Endothelial cell of umbilical vein (primary cell): ENCODE data around the gene TRDMT1. TPM values are rescaled to one million over a fixed set of nuclear protein-coding genes. Genes with fewer than 3 reads are reported as not detected.

ENCODE experiments used
- BruUV-seq: library from RNA; stranded (reverse); fragments of 400-500 nt; replicated peaks from 2 replicates; lab custom pipeline; 2021; lab: Mats Ljungman, UMichigan
- CTCF ChIA-PET: fragments of 300-600, 350-600 bp; sonication (Branson Sonifier 250); formaldehyde crosslinking; loops from one replicate; lab custom pipeline; 2021; ENCODE audit warnings: antibody characterized with exemption, inconsistent platforms; lab: Charles Lee
- POLR2A ChIA-PET: fragments of 300-600, 350-600 bp; sonication (Branson Sonifier 250); formaldehyde crosslinking; loops from one replicate; lab custom pipeline; 2021; ENCODE audit warnings: antibody characterized with exemption, inconsistent platforms; lab: Charles Lee
- DNase-seq: peaks from one replicate; pipeline ENCODE4 v3.0.0-alpha.2; 2011; ENCODE audit warnings: low read depth, low spot score
- FAIRE-seq: peaks from 2 replicates; lab custom pipeline; 2011; peaks lifted over from hg19 to GRCh38; lab: Jason Lieb, UNC
- H2AFZ ChIP-seq: 2 replicates; pipeline ENCODE4 v1.6.0; 2012; ENCODE audit warnings: low read depth, low read length, control low read depth, inconsistent platforms
- H3K27ac ChIP-seq: 2 replicates; pipeline ENCODE4 v1.5.1; 2011; ENCODE audit warnings: low read depth, mild to moderate bottlenecking, control low read depth, low read length, moderate library complexity; ENCODE audit not compliant: insufficient read depth
- H3K27me3 ChIP-seq, 2 experiments: 2 replicates each; pipeline versions ENCODE4 v1.6.0 to v1.6.1; 2011; ENCODE audit warnings: low read length in 2 of 2, mixed read lengths in 1 of 2; ENCODE audit not compliant: control insufficient read depth in 2 of 2, insufficient read depth in 2 of 2
- H3K36me3 ChIP-seq, 2 experiments: 2 replicates in 1 of 2; 3 replicates in 1 of 2; pipeline ENCODE4 v1.5.1; 2011; ENCODE audit warnings: low read length in 2 of 2, mild to moderate bottlenecking in 1 of 2, moderate library complexity in 1 of 2; ENCODE audit not compliant: control insufficient read depth in 2 of 2, insufficient read depth in 2 of 2; ENCODE audit errors: extremely low read depth in 1 of 2
- H3K4me1 ChIP-seq: 3 replicates; pipeline ENCODE4 v1.5.1; 2011; ENCODE audit warnings: mild to moderate bottlenecking, low read length; ENCODE audit not compliant: control insufficient read depth, insufficient read depth; ENCODE audit errors: extremely low read depth
- H3K4me2 ChIP-seq: 2 replicates; pipeline ENCODE4 v1.6.1; 2011; ENCODE audit warnings: low read length, control low read depth, mixed read lengths; ENCODE audit not compliant: insufficient read depth
- H3K4me3 ChIP-seq, 3 experiments: fragments of 200-600 bp in 1 of 3; sonication (generic), shearing (Covaris generic) in 1 of 3; replicated peaks in 1 of 3; 2 replicates each; pipeline ENCODE4 v1.5.1; 2011 to 2016; ENCODE audit warnings: control low read depth in 3 of 3, low read length in 3 of 3, mild to moderate bottlenecking in 2 of 3, inconsistent platforms in 1 of 3, low read depth in 1 of 3, moderate library complexity in 1 of 3; ENCODE audit not compliant: insufficient read depth in 1 of 3
- H3K79me2 ChIP-seq: 2 replicates; pipeline ENCODE4 v1.6.0; 2012; ENCODE audit warnings: low read length, inconsistent platforms; ENCODE audit not compliant: control insufficient read depth, insufficient read depth
- H3K9ac ChIP-seq: replicated peaks from 2 replicates; pipeline ENCODE3; 2011; ENCODE audit warnings: low read length, control low read depth; ENCODE audit not compliant: insufficient read depth; ENCODE audit errors: extremely low read depth
- H3K9me1 ChIP-seq: replicated peaks from 3 replicates; pipeline ENCODE4 v1.6.0; 2011; ENCODE audit warnings: mild to moderate bottlenecking, low read length; ENCODE audit not compliant: control insufficient read depth, insufficient read depth; ENCODE audit errors: extremely low read depth
- H3K9me3 ChIP-seq: replicated peaks from 2 replicates; pipeline ENCODE4 v1.5.1; 2012; ENCODE audit warnings: low read length, inconsistent platforms; ENCODE audit not compliant: control insufficient read depth, insufficient read depth
- H4K20me1 ChIP-seq: replicated peaks from 2 replicates; pipeline ENCODE3; 2011; ENCODE audit warnings: mild to moderate bottlenecking, low read length; ENCODE audit not compliant: control insufficient read depth, insufficient read depth; ENCODE audit errors: extremely low read depth
- CTCF ChIP-seq, 2 donors: IDR thresholded peaks; 1 replicate in 1 of 2; 2 replicates in 1 of 2; pipeline ENCODE4 v1.5.1; 2011; ENCODE audit warnings: low read length in 2 of 2, mild to moderate bottlenecking in 2 of 2, moderate library complexity in 2 of 2, control low read depth in 1 of 2, inconsistent platforms in 1 of 2, low read depth in 1 of 2; ENCODE audit not compliant: insufficient read depth in 1 of 2; ENCODE audit errors: extremely low read depth in 1 of 2
- EZH2 ChIP-seq: IDR thresholded peaks from 2 replicates; pipeline ENCODE4 v1.6.1; 2012; ENCODE audit warnings: borderline replicate concordance, low read depth, mild to moderate bottlenecking, moderate library complexity, low read length, inconsistent platforms; ENCODE audit not compliant: severe bottlenecking
- FOS ChIP-seq: IDR thresholded peaks from 2 replicates; pipeline ENCODE4 v1.6.1; 2011; ENCODE audit warnings: mild to moderate bottlenecking, low read length, moderate library complexity, borderline replicate concordance; ENCODE audit not compliant: insufficient read depth
- JUN ChIP-seq: IDR thresholded peaks from 2 replicates; pipeline ENCODE4 v1.6.1; 2011; ENCODE audit warnings: borderline replicate concordance, low read depth; ENCODE audit not compliant: insufficient read length, insufficient read depth
- dilution Hi-C: fragments of 300-500 bp; cut with MboI; formaldehyde crosslinking; loops from one replicate; pipeline ENCODE4 v1.15.0; 2019; ENCODE audit warnings: low sequenced_read_pairs; ENCODE audit not compliant: extremely low pct_ligation_motif_present
- intact Hi-C: fragments of 100-400 bp; cut with micrococcal nuclease; formaldehyde crosslinking; loops from one replicate; pipeline ENCODE4 v1.10.0; 2022
- polyA plus RNA-seq, 4 experiments: library from polyadenylated mRNA; depleted of rRNA in 3 of 4; stranded (reverse) in 3 of 4; unstranded in 1 of 4; fragments of >200 nt; gene quantifications; 2 replicates each; pipeline versions ENCODE4 v1.2.1 to v1.2.3, GENCODE V29; 2011 to 2012; ENCODE audit warnings: missing spikeins in 1 of 4
- total RNA-seq: library from RNA; stranded (reverse); gene quantifications from 2 replicates; pipeline ENCODE4 v1.2.3, GENCODE V29; 2021

TRDMT1 gene
- total and polyA plus RNA-seq, 2 donors (not counting 3 experiments of a cell fraction or from before 2014, with no cell fraction given), result 10.0 to 12.3 TPM

DNA sequence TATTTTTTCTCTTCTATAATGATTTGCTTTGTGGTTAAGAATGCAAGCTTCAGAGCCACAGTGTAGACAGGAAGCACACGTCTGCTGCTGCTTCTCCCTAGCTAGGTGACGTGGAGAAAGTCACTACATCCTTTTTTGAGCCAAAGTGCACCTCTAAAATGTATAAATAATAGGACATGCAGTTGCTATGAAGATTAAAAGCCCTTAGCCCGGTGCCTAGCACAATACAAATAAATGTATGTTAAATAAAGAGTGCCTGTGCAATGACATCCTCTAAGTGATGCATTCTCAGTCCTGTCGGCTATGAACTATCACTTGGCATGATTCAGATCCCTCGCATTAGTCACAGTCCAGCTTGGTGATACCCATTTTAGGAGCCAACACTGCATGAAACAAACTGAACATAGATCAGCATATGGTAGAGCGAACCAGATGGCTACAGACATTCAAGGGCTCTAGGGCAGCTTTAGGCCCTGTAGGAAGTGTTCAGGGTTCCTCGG lies 4.8 kb upstream of the TRDMT1 start:
- Histone ChIP-seq H3K9me3 (no peaks in the 10 kb centered on the region), H2AFZ (peak overlapping the region; percentile 29), H3K27ac (peak overlapping the region; percentile 30), H4K20me1 (no peaks in the 10 kb centered on the region), H3K27me3 (no peaks in the 10 kb centered on the region), H3K9ac (no peak overlapping the region), H3K36me3 (no peaks in the 10 kb centered on the region), H3K4me1 (peaks cover 13% of the 10 kb centered on the region), H3K9me1 (no peaks in the 10 kb centered on the region), H3K4me2 (no peak overlapping the region), H3K79me2 (no peaks in the 10 kb centered on the region), H3K4me3 (no peak overlapping the region)
- dilution Hi-C loops (no loop called here), intact Hi-C loops (no loop called here)
- DNase-seq, result peak; percentile 42
- CTCF ChIA-PET, result interaction anchor here (0.9 kb wide), 1 partner anchor 24 kb away, joined by 3 read pairs; no protein-coding TSS in a partner anchor
- no peak for FAIRE-seq
- no TSS peak for BruUV-seq
- POLR2A ChIA-PET, result interaction anchor here (0.6 kb wide), 1 partner anchor 251 kb away, joined by 5 read pairs; no protein-coding TSS in a partner anchor
- TF ChIP-seq EZH2 (no peak), CTCF (IDR thresholded peaks at IDR 0.05; ENCODE audit: extremely low read depth in 1 of 2, insufficient read depth in 1 of 2, low read depth in 1 of 2, low read length in 2 of 2) (no peak), FOS (peak; percentile 66), JUN (peak; percentile 33)

- dilution Hi-C loops (no loop called here), intact Hi-C loops (no loop called here)
- no peak for TF ChIP-seq EZH2
- no peaks in the 10 kb centered on the region for H4K20me1 ChIP-seq
- H3K4me1 ChIP-seq, result peaks cover 31% of the 10 kb centered on the region
- BruUV-seq, result no TSS peak
- CTCF ChIA-PET, result no interaction called here
- POLR2A ChIA-PET, result no interaction called here
- no peak overlapping the region for H3K4me3 ChIP-seq
- DNase-seq (no peak), FAIRE-seq (no peak)
- no peaks in the 10 kb centered on the region for H3K9me3 ChIP-seq
- H3K27me3 ChIP-seq, result no peaks in the 10 kb centered on the region
- no peaks in the 10 kb centered on the region for H3K36me3 ChIP-seq
- no peak overlapping the region for H2AFZ ChIP-seq
- no peaks in the 10 kb centered on the region for H3K9me1 ChIP-seq
- no peak overlapping the region for H3K9ac ChIP-seq
- H3K4me2 ChIP-seq, result no peak overlapping the region
- peaks cover 13% of the 10 kb centered on the region for H3K79me2 ChIP-seq
- H3K27ac ChIP-seq, result no peak overlapping the region
Measured at GRCh38 chr10:17203416-17203815, 1.9 kb upstream of the TRDMT1 start.
